ENCODE data around the gene ZNF124.

The ZNF124 gene

GRCh38 chr1:247185667-247186066 is 13.8 kb upstream of the ZNF124 start:
- TF ChIP-seq CTCF (IDR thresholded peaks at IDR 0.05; ENCODE audit: low read depth, low read length): no peak
- DNase-seq (ENCODE audit: extremely low read depth, low read depth): no peak

DNA sequence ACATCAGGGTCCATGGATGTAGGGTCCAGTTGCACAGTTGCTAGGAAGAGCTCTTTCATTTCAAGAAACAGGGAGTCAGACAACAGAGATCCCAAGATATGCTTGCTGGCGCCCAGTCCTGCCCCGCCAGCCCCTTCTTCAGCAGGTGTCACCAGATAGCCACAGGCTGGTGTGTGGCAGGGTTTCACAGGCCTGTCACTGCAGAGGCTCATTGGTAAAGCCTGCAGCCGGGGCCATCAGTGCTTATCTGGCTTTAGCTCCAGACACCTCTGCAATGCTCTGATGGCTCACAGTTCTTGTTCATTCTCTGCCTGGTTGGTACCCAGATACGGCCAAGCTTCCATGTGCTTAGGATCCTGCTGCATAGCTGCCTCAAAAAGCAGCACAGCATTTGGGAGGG is 12.4 kb upstream of the ZNF124 start:
- DNase-seq (ENCODE audit: extremely low read depth, low read depth): no peak
- TF ChIP-seq CTCF (IDR thresholded peaks at IDR 0.05; ENCODE audit: low read depth, low read length): no peak

- DNase-seq (ENCODE audit: extremely low read depth, low read depth): no peak
- no peak for TF ChIP-seq CTCF (IDR thresholded peaks at IDR 0.05; ENCODE audit: low read depth, low read length)
Observed at GRCh38 chr1:247182994-247183393, 11.2 kb upstream of the ZNF124 start.

GRCh38 chr1:247180581-247180980 is 8.8 kb upstream of the ZNF124 start:
- no peak for TF ChIP-seq CTCF (IDR thresholded peaks at IDR 0.05; ENCODE audit: low read depth, low read length)
- DNase-seq (ENCODE audit: extremely low read depth, low read depth): no peak

DNA sequence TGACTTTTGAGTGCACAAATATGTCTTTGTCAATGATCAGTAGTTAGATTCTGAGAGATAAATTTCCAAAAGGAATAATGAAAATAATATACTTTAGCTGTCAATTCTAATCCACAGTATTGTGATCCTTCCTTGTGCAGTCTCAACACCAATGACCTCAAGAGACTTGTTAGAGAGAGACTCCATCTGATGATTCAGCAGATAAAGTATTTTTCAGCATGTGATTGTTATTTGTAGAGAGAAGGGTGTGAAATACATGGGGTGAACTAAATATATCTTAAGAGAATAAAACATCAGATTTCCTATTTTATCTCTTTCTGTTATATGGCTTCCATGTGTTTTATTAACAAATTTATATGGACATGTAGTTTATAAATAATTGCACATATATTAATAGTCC is 5.9 kb upstream of the ZNF124 start:
- no peak for TF ChIP-seq CTCF (IDR thresholded peaks at IDR 0.05; ENCODE audit: low read depth, low read length)
- DNase-seq (ENCODE audit: extremely low read depth, low read depth): no peak

DNA sequence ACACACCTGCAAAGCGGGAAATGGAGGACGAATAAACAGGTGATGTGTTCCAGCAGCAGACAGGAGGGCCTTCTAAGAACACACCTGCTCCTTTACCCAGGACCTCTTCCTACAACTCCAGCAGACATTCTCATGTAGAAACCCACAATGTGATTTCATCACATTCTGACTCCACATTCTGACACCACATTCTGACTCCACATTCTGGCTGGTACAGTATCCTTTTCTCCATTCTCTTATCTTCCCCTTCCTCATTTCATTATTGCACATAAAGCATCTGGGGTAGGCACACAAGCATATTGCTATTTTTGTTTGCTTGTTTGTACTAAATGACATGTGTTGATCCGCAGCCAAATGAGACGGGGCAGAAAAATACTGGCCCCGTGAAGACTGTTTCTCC is 3.6 kb upstream of the ZNF124 start:
- TF ChIP-seq CTCF (IDR thresholded peaks at IDR 0.05; ENCODE audit: low read depth, low read length): no peak
- no peak for DNase-seq (ENCODE audit: extremely low read depth, low read depth)

DNA sequence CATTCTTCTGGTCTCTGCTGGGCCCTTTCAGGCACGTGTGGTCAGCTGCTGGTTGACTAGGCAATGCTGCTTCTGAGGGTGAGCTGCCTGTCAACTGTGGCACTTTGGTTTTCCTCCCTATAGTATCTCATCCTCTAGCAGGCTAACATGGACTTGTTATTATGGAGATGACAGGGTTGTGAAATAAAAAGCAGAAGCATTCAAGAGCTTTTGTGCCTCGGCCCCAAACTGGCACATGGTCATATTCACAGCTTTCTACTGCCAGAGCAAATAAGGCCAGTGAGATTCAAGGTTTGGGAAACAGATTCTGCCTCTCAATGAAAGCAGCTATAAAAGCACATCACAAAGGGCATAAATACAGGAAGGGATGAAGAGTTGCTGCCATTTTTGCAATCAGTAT is 1.6 kb upstream of the ZNF124 start:
- DNase-seq (ENCODE audit: extremely low read depth, low read depth): no peak
- no peak for TF ChIP-seq CTCF (IDR thresholded peaks at IDR 0.05; ENCODE audit: low read depth, low read length)

Measured in AG09319 (cell line).